Measurements from ENCODE around the gene LY6G5B. TPM values are rescaled to one million over a fixed set of nuclear protein-coding genes. Genes with fewer than 3 reads are reported as not detected.
A peak's percentile ranks its signal among the peaks of the same experiment; 100 is the strongest.

LY6G5B gene
- total RNA-seq, 1 donor from 2014 or later, result 6.5 TPM

- no peak for DNase-seq (ENCODE audit: low spot score)
- intact Hi-C loops (cut with DNase I), result loop anchor here (5.0 to 10.0 kb wide), 3 partner anchors 181 to 269 kb away; partner anchors contain the start of genes EHMT2 and NEU1
Observed at GRCh38 chr6:31683591-31683990, 13.8 kb downstream of the LY6G5B start.

- intact Hi-C loops (cut with DNase I), result loop anchor here (10.0 kb wide), 1 partner anchor 178 kb away; the partner anchor contains the start of gene NEU1
- no peak for DNase-seq (ENCODE audit: low spot score)
Observed at GRCh38 chr6:31686483-31686882, 16.7 kb downstream of the LY6G5B start.

GRCh38 chr6:31687321-31687720, 17.5 kb downstream of the LY6G5B start:
- intact Hi-C loops (cut with DNase I), result loop anchor here (10.0 kb wide), 1 partner anchor 177 kb away; the partner anchor contains the start of gene NEU1
- DNase-seq (ENCODE audit: low spot score), result no peak

- intact Hi-C loops (cut with DNase I), result loop anchor here (10.0 kb wide), 1 partner anchor 177 kb away; the partner anchor contains the start of gene NEU1
- DNase-seq (ENCODE audit: low spot score), result no peak
Observed at GRCh38 chr6:31687860-31688693, 18.3 kb downstream of the LY6G5B start.

GRCh38 chr6:31689249-31690110, 19.7 kb downstream of the LY6G5B start:
- DNase-seq (ENCODE audit: low spot score), result no peak

GRCh38 chr6:31690231-31691077, 20.7 kb downstream of the LY6G5B start:
- intact Hi-C loops (cut with DNase I), result no loop called here
- DNase-seq (ENCODE audit: low spot score), result no peak

More at GRCh38 chr6:31689249-31690110, 19.7 kb downstream of the LY6G5B start:
- intact Hi-C loops (cut with DNase I), result loop anchor here (10.0 kb wide), 1 partner anchor 175 kb away; the partner anchor contains the start of gene NEU1

GRCh38 chr6:31691078-31691463, 21.3 kb downstream of the LY6G5B start:
- no peak for DNase-seq (ENCODE audit: low spot score)
- intact Hi-C loops (cut with DNase I), result no loop called here

GRCh38 chr6:31691564-31692108, 21.9 kb downstream of the LY6G5B start:
- intact Hi-C loops (cut with DNase I), result no loop called here
- no peak for DNase-seq (ENCODE audit: low spot score)

- intact Hi-C loops (cut with DNase I), result no loop called here
- no peak for DNase-seq (ENCODE audit: low spot score)
Observed at GRCh38 chr6:31692353-31692752, 22.6 kb downstream of the LY6G5B start.

- intact Hi-C loops (cut with DNase I), result no loop called here
- DNase-seq (ENCODE audit: low spot score), result no peak
Observed at GRCh38 chr6:31692886-31693285, 23.1 kb downstream of the LY6G5B start.

GRCh38 chr6:31693535-31693934, 23.8 kb downstream of the LY6G5B start:
- no peak for DNase-seq (ENCODE audit: low spot score)
- intact Hi-C loops (cut with DNase I), result no loop called here

GRCh38 chr6:31697555-31697954, 27.8 kb downstream of the LY6G5B start:
- no peak for DNase-seq (ENCODE audit: low spot score)
- intact Hi-C loops (cut with DNase I), result no loop called here

GRCh38 chr6:31700740-31701401, 31.1 kb downstream of the LY6G5B start:
- intact Hi-C loops (cut with DNase I), result no loop called here
- DNase-seq (ENCODE audit: low spot score), result no peak

- DNase-seq (ENCODE audit: low spot score), result no peak
- intact Hi-C loops (cut with DNase I), result loop anchor here (2.0 kb wide), 1 partner anchor 27 kb away; the partner anchor contains the start of gene DDAH2
Observed at GRCh38 chr6:31701666-31702404, 32.1 kb downstream of the LY6G5B start.

- intact Hi-C loops (cut with DNase I), result loop anchor here (2.0 kb wide), 1 partner anchor 26 kb away; the partner anchor contains the start of gene DDAH2
- DNase-seq (ENCODE audit: low spot score), result no peak
Observed at GRCh38 chr6:31702405-31702818, 32.6 kb downstream of the LY6G5B start.

- peak; percentile 100 for DNase-seq (ENCODE audit: low spot score)
- intact Hi-C loops (cut with DNase I), result loop anchor here (2.0 kb wide), 1 partner anchor 26 kb away; the partner anchor contains the start of gene DDAH2
Observed at GRCh38 chr6:31702819-31703716, 33.3 kb downstream of the LY6G5B start, which contains the start of gene ABHD16A. Gene ABHD16A (minus strand): TSS chr6:31703324. CDS start chr6:31703281, 43 bp downstream.
